Measurements from ENCODE around the gene BHLHA15. TPM values are rescaled to one million over a fixed set of nuclear protein-coding genes. Genes with fewer than 3 reads are reported as not detected.

The BHLHA15 gene
- total RNA-seq, 1 donor from 2014 or later, result 0.35 TPM

GRCh38 chr7:98175260-98175940, 35.8 kb upstream of the BHLHA15 start:
- Mint-ChIP-seq H3K36me3 (ENCODE audit: low read depth) (peaks cover 39% of the 10 kb centered on the region), H3K4me3 (no peak overlapping the region)
- CTCF ChIA-PET, result interaction anchor here (1.0 kb wide), 2 partner anchors 9 to 154 kb away, joined by 3 read pairs; no protein-coding TSS in a partner anchor

GRCh38 chr7:98177553-98177952, 33.7 kb upstream of the BHLHA15 start:
- DNase-seq, result no peak
- H3K4me1 Mint-ChIP-seq, result no peaks in the 10 kb centered on the region
- ChIA-PET CTCF (interaction anchor here (0.9 to 1.2 kb wide), 2 partner anchors 9 to 156 kb away, joined by 4 to 5 read pairs; no protein-coding TSS in a partner anchor), POLR2A (no interaction called here)
- H3K27me3 Mint-ChIP-seq, result no peaks in the 10 kb centered on the region
- TF ChIP-seq CTCF (IDR thresholded peaks at IDR 0.05), result no peak
- ATAC-seq (ENCODE audit: low read depth), result no peak
- no peak overlapping the region for H3K27ac Mint-ChIP-seq
- H3K36me3 Mint-ChIP-seq (ENCODE audit: low read depth), result peaks cover 26% of the 10 kb centered on the region
- H3K9me3 Mint-ChIP-seq, result no peaks in the 10 kb centered on the region
- intact Hi-C loops (cut with micrococcal nuclease), result no loop called here
- H3K4me3 Mint-ChIP-seq, result no peak overlapping the region

More at GRCh38 chr7:98175260-98175940, 35.8 kb upstream of the BHLHA15 start:
- no peaks in the 10 kb centered on the region for H3K4me1 Mint-ChIP-seq
- intact Hi-C loops (cut with micrococcal nuclease), result no loop called here
- no peak overlapping the region for H3K27ac Mint-ChIP-seq
- TF ChIP-seq CTCF (IDR thresholded peaks at IDR 0.05), result no peak
- ATAC-seq (ENCODE audit: low read depth), result no peak
- POLR2A ChIA-PET, result no interaction called here
- no peak for DNase-seq
- no peaks in the 10 kb centered on the region for H3K9me3 Mint-ChIP-seq
- no peaks in the 10 kb centered on the region for H3K27me3 Mint-ChIP-seq

- Mint-ChIP-seq H3K27ac (no peak overlapping the region), H3K36me3 (ENCODE audit: low read depth) (peaks cover 26% of the 10 kb centered on the region), H3K4me1 (no peaks in the 10 kb centered on the region), H3K9me3 (no peaks in the 10 kb centered on the region), H3K4me3 (no peak overlapping the region), H3K27me3 (no peaks in the 10 kb centered on the region)
- ChIA-PET CTCF (interaction anchor here (0.9 kb wide), 1 partner anchor 10 kb away, joined by 4 read pairs; no protein-coding TSS in a partner anchor), POLR2A (no interaction called here)
- TF ChIP-seq CTCF (IDR thresholded peaks at IDR 0.05), result no peak
- intact Hi-C loops (cut with micrococcal nuclease), result no loop called here
- ATAC-seq (ENCODE audit: low read depth) (no peak), DNase-seq (no peak)
Observed at GRCh38 chr7:98178321-98178720, 32.9 kb upstream of the BHLHA15 start.

- ChIA-PET CTCF (no interaction called here), POLR2A (no interaction called here)
- Mint-ChIP-seq H3K36me3 (ENCODE audit: low read depth) (peaks cover 30% of the 10 kb centered on the region), H3K27me3 (no peaks in the 10 kb centered on the region), H3K9me3 (no peaks in the 10 kb centered on the region), H3K4me1 (no peaks in the 10 kb centered on the region), H3K27ac (no peak overlapping the region), H3K4me3 (no peak overlapping the region)
- no peak for TF ChIP-seq CTCF (IDR thresholded peaks at IDR 0.05)
- intact Hi-C loops (cut with micrococcal nuclease), result no loop called here
- no peak for DNase-seq
- no peak for ATAC-seq (ENCODE audit: low read depth)
Observed at GRCh38 chr7:98178762-98179490, 32.3 kb upstream of the BHLHA15 start.

- TF ChIP-seq CTCF (IDR thresholded peaks at IDR 0.05), result no peak
- Mint-ChIP-seq H3K27me3 (no peaks in the 10 kb centered on the region), H3K4me1 (no peaks in the 10 kb centered on the region), H3K36me3 (ENCODE audit: low read depth) (peaks cover 21% of the 10 kb centered on the region), H3K9me3 (no peaks in the 10 kb centered on the region), H3K27ac (no peak overlapping the region), H3K4me3 (no peak overlapping the region)
- intact Hi-C loops (cut with micrococcal nuclease), result no loop called here
- CTCF ChIA-PET, result interaction anchor here (2.3 kb wide), 1 partner anchor 12 kb away, joined by 13 read pairs; no protein-coding TSS in a partner anchor
- POLR2A ChIA-PET, result no interaction called here
- ATAC-seq (ENCODE audit: low read depth) (no peak), DNase-seq (no peak)
Observed at GRCh38 chr7:98180751-98181150, 30.5 kb upstream of the BHLHA15 start.
